ENCODE measurements around the gene ISOC1.

ISOC1 gene
- 9.7 to 11.2 reads per million in 2 donors for total RNA-seq

DNA sequence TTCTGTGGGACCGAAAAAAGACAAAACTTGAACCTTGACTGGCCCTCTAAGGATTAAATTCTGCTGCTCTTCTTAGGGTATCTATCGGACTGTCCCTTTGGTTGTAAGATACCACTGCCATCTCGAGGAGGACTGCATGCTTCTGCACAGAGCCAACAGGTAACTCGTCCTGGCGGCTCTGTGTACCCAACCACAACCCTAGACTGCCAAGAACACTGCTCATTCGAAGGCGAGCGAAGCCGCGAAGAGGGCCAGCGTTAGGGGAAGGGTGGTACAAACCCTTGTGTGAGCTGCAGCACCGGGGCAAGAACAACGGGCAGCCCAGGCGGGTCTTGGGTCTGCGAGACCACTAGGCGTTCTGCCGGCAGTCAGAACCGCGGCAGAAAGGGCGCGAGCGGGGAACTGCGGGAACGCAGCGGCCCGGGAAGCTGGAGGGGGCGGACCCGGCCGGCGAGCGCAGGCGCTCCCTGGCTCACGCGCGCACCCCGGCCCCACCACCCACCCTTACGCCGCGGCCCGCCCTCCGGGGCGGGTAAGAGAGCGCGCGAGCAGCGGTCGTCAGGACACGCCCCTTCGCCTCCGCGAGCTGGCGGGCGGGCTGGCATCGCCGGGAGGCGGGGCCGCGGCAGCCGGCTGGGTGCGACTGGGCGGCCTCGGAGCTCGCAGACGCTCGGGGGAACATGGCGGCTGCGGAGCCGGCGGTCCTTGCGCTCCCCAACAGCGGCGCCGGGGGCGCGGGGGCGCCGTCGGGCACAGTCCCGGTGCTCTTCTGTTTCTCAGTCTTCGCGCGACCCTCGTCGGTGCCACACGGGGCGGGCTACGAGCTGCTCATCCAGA, at the start of gene ISOC1:
Gene ISOC1, plus strand, starts transcription at position 663 of the 837 bp plus-strand sequence. Its CDS starts 18 bp downstream, at position 681.
- DNase-seq = peak; percentile 80 to 95 (median 89)

DNA sequence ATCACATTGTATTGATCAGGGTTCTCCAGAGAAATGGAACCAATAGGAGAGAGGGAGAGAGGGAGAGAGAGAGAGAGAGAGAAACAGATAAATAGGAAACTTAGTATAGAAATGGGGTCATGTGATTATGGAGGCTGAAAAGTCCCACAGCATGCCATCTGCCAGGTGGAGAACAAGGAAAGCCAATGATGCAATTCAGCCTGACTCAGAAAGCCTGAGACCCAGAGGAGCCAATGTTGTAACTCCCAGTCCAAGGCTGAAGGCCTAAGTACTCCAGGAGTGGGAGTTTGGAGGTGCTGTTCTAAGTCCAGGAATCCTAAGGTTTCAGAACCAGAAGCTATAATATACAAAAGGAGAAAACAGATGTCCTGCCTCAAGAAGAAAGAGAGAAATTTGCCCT, 48.4 kb upstream of the ISOC1 start:
- DNase-seq = no peak

DNA sequence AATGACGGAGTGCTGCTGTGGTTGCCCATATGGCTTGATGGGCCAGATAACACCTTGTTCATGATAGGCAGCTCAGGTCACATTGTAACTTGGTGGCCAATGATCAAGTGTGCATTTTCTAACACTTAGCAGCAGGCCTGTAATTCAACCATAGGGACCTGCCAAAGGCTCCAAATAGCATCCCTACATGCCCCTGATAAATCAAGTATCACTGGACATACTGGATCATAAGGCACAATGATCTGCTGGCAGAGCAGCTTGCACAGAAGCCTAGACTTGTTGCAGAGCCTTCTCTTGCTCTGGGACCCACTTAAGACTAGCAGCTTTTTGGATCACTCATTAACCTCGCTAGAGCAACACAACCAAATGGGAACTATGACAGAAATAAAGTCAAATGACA, 46.0 kb upstream of the ISOC1 start:
- DNase-seq = no peak

DNA sequence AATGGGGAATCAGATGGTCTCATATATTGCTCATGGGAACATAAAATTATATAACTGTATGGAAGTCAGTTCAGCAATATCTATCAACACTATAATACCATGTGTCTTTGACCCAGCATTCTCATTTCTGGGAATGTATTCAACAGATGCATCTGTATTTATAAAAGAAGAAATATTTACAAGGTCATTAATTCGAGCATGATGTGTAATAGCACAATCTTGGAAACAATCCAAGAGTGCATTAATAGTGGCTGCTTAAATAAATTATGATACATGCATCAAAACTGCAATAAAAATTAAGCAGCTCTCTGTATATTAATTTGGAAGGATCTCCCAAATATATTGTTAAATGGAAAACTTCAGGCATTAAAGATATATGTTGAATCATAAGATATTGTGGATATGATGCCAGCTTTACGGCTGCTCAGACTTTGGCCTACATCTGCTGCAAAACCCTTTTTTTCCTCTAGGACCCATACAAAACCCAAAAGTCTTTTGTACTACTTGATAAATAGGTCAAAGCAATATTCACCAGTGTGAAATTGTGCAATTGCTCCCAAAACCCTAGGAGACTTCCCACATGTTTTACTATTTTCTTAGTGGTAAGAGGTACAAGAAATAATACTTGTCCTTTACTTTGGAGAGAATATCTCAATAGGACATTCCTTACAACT, 45.3 kb upstream of the ISOC1 start:
- DNase-seq = no peak

DNA sequence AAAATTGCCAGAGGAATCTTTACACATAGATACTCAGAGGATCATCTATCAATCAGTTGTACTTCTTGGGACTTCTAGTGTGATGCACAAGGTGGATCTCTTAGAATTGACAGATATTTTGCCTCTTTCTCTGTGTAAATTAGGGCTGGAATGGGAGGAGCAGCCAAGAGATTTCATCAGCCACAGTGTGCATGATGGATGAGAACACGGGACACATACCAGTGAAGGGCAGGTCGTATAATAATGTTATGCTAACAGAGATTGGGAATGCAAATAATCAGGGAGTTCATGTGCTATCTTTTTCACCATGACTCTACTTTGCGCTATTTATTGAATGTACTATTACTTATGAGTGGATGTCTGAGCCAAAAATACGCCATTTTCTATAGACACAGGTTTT, 43.3 kb upstream of the ISOC1 start:
- DNase-seq = no peak

DNA sequence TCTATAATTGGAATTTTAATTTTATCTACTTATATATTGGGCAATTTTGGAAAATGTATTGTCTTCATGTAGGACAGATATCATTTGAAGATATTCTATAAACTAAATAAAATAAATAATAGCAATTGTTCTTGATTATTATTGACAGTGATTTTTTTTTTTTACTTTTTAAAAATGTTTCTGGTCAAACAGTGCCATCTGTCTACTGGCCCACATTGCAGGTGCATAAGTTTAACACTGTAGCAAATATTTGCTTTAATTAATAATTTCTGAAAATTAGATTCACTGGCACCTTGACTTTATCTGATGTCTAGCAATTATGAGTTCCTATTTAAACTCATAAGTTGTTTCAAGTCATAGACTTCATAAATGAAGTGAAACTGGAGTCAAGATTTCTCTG, 41.1 kb upstream of the ISOC1 start:
- no peak for DNase-seq

DNA sequence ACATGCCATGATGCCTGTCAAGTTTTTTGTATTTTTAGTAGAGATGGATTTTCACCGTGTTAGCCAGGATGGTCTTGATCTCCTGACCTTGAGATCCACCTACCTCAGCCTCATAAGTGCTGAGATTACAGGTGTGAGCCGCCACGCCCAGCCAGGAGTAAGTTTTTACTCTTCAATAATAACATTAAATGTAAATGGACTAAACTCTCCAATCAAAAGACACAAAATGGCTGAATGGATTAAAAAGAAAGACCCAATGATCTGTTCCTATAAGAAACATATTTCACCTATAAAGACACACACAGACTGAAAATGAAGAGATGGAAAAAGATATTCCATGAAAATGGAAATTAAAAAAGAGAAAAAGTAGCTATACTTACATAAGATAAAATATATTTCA, 37.2 kb upstream of the ISOC1 start:
- no peak for DNase-seq

DNA sequence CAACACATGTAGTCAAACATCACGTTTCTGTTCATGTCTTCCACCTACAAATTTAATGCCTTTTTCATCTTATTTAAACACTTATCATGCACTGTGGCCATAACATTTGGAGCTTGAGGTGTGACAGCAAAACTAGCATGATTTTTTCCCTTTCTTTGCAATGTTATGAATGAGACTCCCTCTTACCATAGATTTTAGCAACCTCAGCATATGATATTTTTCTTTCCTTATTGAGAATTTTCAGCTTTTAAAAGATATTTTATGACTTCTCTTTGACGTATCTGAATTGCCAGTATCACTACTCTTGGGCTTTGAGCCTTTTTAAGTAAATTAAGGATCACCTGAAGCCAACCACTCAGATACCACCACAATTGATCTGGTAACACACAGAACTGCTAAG, 32.7 kb upstream of the ISOC1 start:
- DNase-seq = no peak

DNA sequence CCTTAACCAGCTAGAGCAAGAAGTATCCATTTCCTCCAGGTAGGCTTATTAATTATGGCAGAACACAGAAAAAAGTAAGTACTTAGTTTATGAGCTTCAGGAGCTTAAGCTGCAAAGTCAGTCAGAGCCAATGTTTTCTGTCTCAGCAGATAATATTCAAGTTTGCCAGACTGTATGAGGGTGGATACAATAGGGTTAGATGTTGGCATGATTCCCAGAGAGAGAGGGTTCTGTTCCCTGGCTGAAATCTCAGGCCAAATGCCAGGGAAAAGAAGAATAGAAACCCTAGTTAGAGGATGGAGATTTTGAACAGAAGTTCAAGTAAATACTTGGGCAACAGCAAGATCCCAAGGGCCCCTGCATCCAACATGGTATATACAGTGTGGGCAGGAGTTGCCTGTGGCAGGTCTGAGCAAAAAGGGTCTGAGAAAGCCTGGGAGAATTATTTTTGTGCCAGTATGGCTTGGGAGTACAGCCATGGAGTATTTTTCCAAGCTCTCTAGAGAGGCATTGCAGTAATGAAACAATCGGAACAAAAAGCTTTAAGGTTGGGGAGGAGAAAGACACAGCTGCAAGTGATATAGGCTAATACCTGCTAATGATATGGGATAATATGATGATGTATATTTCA, 31.0 kb upstream of the ISOC1 start:
- no peak for DNase-seq

DNA sequence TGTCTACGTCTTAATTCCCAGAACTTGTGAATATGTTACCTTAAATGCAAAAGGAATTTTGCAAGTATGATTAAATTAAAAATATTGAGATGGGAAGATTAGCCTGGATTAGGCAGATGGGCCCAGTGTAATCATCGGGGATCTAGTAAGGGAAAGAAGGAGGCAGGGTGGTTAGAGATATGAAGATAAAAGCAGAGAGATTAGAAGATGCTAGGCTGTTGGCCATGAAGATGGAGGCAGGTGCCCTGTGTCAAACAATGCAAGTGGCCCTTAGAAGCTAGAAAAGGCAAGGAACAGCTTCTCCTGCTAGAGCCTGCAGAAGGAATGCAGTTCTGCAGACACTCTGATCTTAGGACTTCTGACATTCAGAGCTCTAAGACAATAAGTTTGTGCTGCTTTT, 28.8 kb upstream of the ISOC1 start:
- no peak for DNase-seq

DNA sequence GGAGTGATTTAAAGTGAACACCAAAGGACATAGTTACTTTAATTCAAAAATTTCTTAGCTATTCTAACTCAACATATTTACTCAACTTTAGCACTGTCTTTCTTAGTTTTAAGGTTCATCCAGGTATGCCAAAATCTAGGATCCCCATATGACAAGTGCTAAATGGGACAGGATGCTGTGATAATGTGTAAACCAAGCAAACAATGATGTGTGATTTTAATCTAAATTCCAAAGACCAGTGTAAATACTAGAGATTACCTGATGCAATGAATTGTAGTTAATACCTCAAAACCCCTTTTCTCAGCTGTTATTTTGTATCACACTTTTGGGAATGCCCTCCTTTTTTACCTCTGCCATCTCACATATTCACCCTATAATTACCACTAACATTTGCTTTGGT, 26.8 kb upstream of the ISOC1 start:
- no peak for DNase-seq

DNA sequence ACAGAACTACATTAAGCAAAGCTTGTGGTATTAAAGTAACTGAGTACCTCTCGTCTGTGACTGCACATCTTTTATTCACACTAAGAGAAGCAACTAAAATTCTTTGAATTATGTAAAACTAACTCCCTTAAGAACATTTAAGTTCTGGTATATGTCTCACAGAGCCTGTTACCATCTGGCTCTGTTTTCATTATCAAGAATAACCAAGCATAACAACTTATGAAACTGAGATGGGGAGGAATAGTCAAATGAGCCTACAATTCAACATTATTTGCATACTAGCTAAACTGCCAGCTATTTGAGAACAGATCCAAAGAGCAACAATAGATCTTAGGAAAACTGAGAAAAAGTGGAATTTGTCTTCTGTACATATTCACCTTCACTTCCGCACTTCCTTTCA, 25.3 kb upstream of the ISOC1 start:
- DNase-seq = no peak

DNA sequence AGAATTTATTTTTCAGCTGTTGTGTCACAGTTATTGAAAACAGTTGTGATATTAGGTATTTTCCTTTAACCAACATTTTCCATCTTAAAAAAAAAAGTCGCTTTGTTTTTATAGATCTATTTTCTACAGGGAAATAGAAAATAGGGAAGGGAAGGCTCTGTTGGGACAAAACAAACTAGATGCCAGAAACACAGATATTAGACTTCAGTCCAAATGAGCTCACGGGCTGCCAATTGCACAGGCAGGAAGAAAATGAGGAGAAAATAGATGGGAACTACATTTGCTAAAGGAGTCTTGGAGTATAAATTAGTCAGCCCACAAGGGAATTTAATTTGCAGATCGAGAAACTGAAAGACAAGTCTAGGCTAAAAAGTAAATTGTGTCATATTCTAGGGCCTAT, 21.4 kb upstream of the ISOC1 start:
- DNase-seq = no peak

DNA sequence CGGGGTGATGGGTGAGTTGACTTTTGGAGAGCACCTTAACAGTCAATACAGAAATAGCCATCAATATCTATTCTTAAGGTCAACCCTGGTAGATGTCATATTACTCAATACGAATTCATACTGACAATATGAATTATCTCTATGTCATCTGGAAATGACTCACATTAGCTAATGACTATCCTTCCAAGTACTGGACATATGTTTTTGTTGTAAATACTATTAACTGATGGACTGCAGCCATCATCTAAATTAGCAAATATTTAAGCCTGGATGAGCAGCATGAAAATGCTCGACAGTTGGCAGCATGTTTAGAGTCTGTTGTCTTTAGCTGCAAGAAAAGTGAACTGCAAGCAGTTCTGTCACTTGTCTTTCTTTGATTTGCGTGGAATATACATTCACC, 19.6 kb upstream of the ISOC1 start:
- no peak for DNase-seq

DNA sequence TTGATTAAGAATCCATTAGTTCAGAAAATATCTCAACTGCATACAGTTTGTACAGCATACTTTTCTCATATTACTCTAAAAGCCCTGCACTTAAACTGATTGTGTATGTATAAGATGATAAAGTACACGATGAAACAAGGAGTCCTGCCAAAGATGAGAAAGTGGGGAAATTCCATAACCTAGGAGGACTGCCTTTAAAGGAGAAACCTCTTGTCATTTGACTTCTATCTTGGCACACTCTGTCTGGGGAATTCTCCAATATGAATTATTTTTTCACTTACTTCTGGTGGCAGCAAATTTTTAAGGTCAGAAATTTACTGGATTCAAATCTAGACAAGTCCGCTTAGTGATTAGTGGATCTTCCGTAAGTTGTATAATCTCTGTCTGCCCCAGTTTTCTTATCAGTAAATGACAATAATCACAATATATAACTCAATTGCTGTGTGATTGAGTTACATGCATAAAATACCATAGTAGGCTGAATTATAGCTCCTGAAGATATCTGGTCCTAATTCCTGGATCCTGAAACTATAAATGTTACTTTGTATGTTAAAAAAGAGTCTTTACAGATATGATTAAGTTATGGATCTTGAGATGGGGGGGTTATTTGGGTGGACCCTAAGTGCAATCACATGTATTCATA, 17.0 kb upstream of the ISOC1 start:
- no peak for DNase-seq

DNA sequence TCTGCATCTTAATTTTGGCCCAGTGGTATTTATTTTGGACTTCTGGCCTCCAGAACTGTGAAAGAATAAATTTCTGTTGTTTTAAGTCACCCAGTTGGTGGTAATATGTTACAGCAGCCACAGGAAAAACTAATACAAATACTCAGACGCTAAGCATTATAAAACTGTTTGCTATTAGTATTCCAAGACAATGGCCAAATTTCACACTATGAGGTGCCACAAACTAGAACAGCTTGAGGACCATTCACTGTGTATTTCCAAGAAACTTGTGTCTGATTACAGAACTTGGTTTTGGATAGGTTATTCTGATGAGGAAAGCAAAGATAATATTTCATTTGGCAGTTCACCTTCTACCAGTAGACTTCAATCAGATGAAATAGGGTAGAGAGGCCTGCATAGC, 16.3 kb upstream of the ISOC1 start:
- no peak for DNase-seq

DNA sequence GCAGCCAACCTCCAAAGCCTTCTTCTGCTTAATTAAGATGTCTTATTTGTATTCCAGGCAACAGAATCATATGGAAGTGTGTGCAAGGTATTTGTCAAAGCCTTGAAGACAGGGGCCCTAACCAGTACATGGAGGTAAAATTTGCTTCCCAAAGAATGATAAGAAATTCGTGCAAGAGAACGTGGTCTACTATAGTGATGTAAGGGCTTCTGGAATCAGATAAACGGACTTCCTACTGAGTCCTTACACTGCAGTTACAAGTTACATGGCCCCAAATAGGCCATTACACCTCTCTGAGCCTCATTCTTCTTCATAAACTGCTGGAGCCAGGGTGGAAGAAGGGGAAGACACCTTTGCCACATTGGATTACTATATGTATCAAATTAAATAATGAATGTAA, 15.9 kb upstream of the ISOC1 start:
- no peak for DNase-seq

DNA sequence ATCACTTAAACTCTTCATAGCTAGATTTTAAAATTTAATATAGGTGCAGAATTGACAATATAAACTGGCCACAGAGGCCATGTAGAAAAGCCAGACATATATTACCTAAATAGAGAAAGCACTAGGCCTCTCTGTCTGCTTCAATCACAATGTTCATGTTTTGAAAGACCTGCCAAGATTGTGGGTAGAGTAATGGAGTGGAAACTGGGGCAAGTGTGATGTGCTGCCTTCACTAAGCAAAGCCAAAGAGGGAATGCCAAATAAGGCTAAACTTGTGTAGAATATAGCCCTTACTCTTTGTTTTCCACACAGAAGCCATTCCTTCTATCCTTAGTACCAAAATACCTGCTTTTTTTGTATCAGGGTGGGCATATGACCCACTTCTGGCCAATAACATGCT, 15.1 kb upstream of the ISOC1 start:
- DNase-seq = no peak

DNA sequence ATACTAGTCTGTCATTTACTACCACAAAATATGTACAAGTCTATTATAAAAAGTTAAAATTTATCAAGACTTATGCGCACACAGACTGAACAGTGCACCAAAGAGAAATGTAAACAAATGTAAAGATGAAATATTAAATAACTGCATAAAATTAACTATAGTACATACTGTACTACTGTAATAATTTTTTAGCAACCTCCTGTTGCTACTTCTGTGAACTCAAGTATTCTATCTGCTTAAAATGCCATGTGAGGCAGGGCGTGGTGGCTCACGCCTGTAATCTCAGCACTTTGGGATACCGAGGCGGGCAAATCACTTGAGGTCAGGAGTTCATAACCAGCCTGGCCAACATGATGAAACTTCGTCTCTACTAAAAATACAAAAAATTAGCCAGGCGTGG, 13.8 kb upstream of the ISOC1 start:
- no peak for DNase-seq

DNA sequence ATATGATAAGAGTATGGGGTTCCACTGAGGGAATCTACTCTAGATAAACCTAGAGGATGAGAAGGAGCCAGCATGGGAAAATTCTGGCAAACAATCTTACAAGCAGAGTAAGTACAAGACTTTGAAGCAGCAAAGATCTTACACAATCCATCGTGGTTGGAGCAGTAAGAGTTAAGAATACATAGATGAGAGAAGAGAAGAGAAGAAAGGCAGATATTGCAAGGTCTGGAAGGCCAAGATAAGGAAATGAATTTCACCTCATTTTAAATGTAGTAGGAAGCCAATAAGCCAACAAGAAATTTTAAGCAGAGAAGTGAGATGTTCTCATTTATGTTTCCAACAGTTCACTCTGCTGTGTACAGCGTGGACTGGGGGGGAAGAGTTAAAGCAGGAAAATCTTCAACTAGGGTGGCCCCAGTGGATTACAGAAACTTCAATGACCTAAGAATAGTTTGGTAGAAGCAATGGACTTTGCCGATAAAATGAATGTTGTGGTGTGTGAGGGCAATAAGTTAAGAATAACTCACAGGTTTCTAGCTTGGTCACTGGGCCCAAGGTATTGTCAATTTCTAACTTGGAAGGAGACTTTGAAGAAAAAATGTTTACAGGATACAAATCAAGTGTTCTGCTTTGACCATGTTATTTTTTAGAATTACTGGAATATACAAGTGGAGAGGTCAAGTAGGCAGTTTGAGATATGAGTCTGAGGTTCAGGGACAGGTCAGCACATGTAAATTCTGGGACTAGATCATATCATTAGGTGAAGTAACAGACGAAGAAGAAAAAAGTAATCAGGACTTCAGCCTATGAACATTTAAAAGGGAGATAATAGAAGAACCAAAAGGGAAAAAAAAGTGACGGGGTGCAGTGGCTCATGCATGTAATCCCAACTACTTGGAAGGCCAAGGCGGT, 12.1 kb upstream of the ISOC1 start:
- DNase-seq = no peak

DNA sequence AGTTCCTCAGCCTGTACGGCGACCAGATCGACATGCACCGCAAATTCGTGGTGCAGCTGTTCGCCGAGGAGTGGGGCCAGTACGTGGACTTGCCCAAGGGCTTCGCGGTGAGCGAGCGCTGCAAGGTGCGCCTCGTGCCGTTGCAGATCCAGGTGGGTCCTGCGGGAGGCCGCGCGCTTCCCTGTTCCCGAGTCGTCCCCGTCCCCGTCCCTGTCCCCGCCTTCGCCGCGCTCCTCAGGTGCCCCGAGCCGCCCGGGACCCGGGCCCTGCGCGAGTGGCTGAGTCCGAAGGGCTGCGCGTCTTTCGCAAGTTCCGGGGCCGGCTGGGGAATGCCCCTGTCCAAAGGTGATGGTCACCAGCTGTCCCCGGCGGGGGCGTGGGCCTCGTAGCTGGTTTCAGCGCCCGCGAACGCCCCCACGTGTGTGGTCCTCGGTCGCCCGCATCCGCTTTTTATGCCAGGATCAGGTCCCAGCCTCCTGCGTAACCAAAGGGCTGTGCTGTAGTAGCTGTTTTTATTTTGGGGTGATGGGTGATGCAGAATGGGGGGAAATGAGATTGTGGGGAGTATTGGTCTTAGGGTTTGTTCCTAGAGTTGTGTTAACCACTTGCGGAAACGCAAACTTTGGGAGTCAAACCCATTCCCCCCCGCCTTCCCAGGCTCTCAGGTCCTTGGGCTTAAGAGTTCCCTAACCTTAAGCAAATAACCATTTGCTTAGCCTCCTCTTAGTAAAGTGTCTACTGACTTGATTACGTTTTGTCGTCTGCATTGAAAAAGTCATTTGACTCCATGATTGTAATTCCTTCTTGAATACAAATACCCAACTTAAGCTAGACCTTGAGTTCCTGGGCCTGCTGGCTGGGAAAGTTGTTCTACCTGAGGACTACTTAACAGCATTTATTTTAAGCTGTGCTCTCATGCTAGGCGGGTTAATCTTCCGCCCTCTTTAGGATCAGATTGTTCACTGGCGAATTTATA, 663 bp downstream of the ISOC1 start:
- peak in 4 of 5 experiments; percentile 13 to 60 (median 28) for DNase-seq
